Ovary (tissue), 9 donors: ENCODE measurements around the gene DNAH8. TPM values are rescaled to one million over a fixed set of nuclear protein-coding genes. Genes with fewer than 3 reads are reported as not detected.

ENCODE experiments used
- DNase-seq, 5 donors: peaks; one replicate each; pipeline ENCODE4 v3.0.0-alpha.2; 2019 to 2020
- H3K27ac ChIP-seq, 2 donors: fragments of 200-600 bp; one replicate each; pipeline versions ENCODE4 v1.5.1 to v1.8.0; 2019 to 2022
- H3K27me3 ChIP-seq: fragments of 200-600 bp; one replicate; pipeline ENCODE4 v1.8.0; 2022
- H3K36me3 ChIP-seq: fragments of 200-600 bp; sonication (generic); one replicate; pipeline ENCODE4 v1.5.1; 2019
- H3K4me1 ChIP-seq: one replicate; pipeline ENCODE4 v1.8.1; 2013; ENCODE audit warnings: mild to moderate bottlenecking, moderate library complexity; ENCODE audit not compliant: insufficient read depth
- H3K4me3 ChIP-seq: fragments of 200-600 bp; sonication (generic); one replicate; pipeline ENCODE4 v1.5.1; 2017
- H3K9me3 ChIP-seq, 2 donors: fragments of 200-600 bp in 1 of 2; sonication (generic) in 1 of 2; one replicate each; pipeline versions ENCODE4 v1.5.1 to v1.8.1; 2013 to 2019; ENCODE audit warnings: mild to moderate bottlenecking in 1 of 2, moderate library complexity in 1 of 2
- CTCF ChIP-seq, 3 donors: fragments of 450-650 bp in 2 of 3; fragments of 200-600 bp in 1 of 3; IDR thresholded peaks; one replicate each; pipeline versions ENCODE4 v1.5.1 to v1.8.0; 2016 to 2022; ENCODE audit warnings: antibody characterized with exemption in 3 of 3, mild to moderate bottlenecking in 1 of 3
- EP300 ChIP-seq: sonication (generic); formaldehyde crosslinking; IDR thresholded peaks from one replicate; pipeline ENCODE4 v1.6.1; 2017; ENCODE audit warnings: antibody characterized with exemption
- POLR2A ChIP-seq: fragments of 450-650 bp; IDR thresholded peaks from one replicate; pipeline ENCODE4 v1.6.1; 2017; ENCODE audit warnings: antibody characterized with exemption, mild to moderate bottlenecking, moderate library complexity
- WGBS, 3 donors: extraction: QIAGEN DNeasy Blood & Tissue Kit in 1 of 3; methylation state at CpG; one replicate each; pipeline versions ENCODE4 v1.1.5 to v1.1.7; 2013 to 2017; 5-methylcytosine and 5-hydroxymethylcytosine counted together
- intact Hi-C, 4 donors: fragments of 100-400 bp; cut with DNase I; formaldehyde crosslinking; loops; one replicate each; pipeline versions ENCODE4 v1.11.0 to v1.15.1; 2022 to 2023
- polyA plus RNA-seq, 2 donors: library from polyadenylated mRNA; stranded (reverse); fragments of 200-250 nt in 1 of 2; fragments of 350-450 nt in 1 of 2; fragmentation: Illumina TruSeq in 1 of 2; extraction: RNeasy Lipid Tissue Mini Kit (QIAGEN cat#74804) in 1 of 2; gene quantifications; one replicate each; pipeline ENCODE4 v1.2.3, GENCODE V29; 2013 to 2014
- total RNA-seq, 7 donors: library from RNA; depleted of rRNA in 2 of 7; stranded (reverse); fragments of >200 nt in 2 of 7; fragmentation: NEBNext Ultra II Directional in 3 of 7; extraction: Animal tissue kit (Norgen Biotek cat#: 25700) in 3 of 7; gene quantifications; one replicate each; pipeline versions ENCODE4 v1.1.0 to v1.2.4, GENCODE V29; 2016 to 2023
- donor health status: DM: no; HTN: no; CAD: no; lungs with moderate emphysema.
- donor health status: DM: no; HTN: no; CAD: no.
- donor health status: Bipolar disorder and iron deficiency.
- donor health status: DM: yes; HTN: yes; CAD: no.
- donor health status: DM: no; HTN: no; CAD: no.
- donor health status: DM: yes; HTN: yes; CAD: no.

Gene DNAH8
- total and polyA plus RNA-seq, 9 donors, result under 0.01 to 0.08 (median 0.01) TPM; not detected in 4

- Histone ChIP-seq H3K27ac (no peak overlapping the region), H3K9me3 (no peaks in the 10 kb centered on the region), H3K27me3 (no peaks in the 10 kb centered on the region), H3K36me3 (no peaks in the 10 kb centered on the region), H3K4me3 (no peak overlapping the region), H3K4me1 (no peaks in the 10 kb centered on the region)
- 87 to 91% (median 89%) methylated on average over 4 of the region's 4 CpGs for WGBS, 3 donors
- TF ChIP-seq EP300, result no peak
- no peak for TF ChIP-seq CTCF (IDR thresholded peaks at IDR 0.05)
- no peak for TF ChIP-seq POLR2A
- intact Hi-C loops, result no loop called here
- no peak for DNase-seq
Measured at GRCh38 chr6:38779310-38780062, 64.4 kb downstream of the DNAH8 start.

GRCh38 chr6:38782616-38783015, 67.5 kb downstream of the DNAH8 start:
- no peaks in the 10 kb centered on the region for H3K27me3 ChIP-seq
- no peak for TF ChIP-seq EP300
- TF ChIP-seq CTCF (IDR thresholded peaks at IDR 0.05), result no peak
- TF ChIP-seq POLR2A, result no peak

GRCh38 chr6:38783443-38784228, 68.5 kb downstream of the DNAH8 start:
- no peaks in the 10 kb centered on the region for H3K27me3 ChIP-seq
- no peaks in the 10 kb centered on the region for H3K36me3 ChIP-seq
- H3K4me1 ChIP-seq, result no peaks in the 10 kb centered on the region
- TF ChIP-seq POLR2A (no peak), EP300 (no peak), CTCF (IDR thresholded peaks at IDR 0.05) (no peak)
- no peak for DNase-seq
- no peak overlapping the region for H3K27ac ChIP-seq
- WGBS, 3 donors, result 42 to 52% (median 52%) methylated on average over 11 of the region's 11 CpGs
- no peak overlapping the region for H3K4me3 ChIP-seq
- H3K9me3 ChIP-seq, result no peaks in the 10 kb centered on the region
- intact Hi-C loops, result no loop called here

More at GRCh38 chr6:38782616-38783015, 67.5 kb downstream of the DNAH8 start:
- H3K27ac ChIP-seq, result no peak overlapping the region
- intact Hi-C loops, result no loop called here
- H3K4me3 ChIP-seq, result no peak overlapping the region
- H3K4me1 ChIP-seq, result no peaks in the 10 kb centered on the region
- H3K9me3 ChIP-seq, result no peaks in the 10 kb centered on the region
- WGBS, 3 donors, result 56 to 77% (median 69%) methylated on average over 2 of the region's 2 CpGs
- no peaks in the 10 kb centered on the region for H3K36me3 ChIP-seq
- no peak for DNase-seq

GRCh38 chr6:38784506-38785235, 69.6 kb downstream of the DNAH8 start:
- Histone ChIP-seq H3K27ac (no peak overlapping the region), H3K36me3 (no peaks in the 10 kb centered on the region), H3K27me3 (no peaks in the 10 kb centered on the region), H3K4me3 (no peak overlapping the region), H3K9me3 (no peaks in the 10 kb centered on the region), H3K4me1 (no peaks in the 10 kb centered on the region)
- TF ChIP-seq EP300 (no peak), POLR2A (no peak)
- WGBS, 3 donors, result 59 to 72% (median 68%) methylated on average over 2 of the region's 2 CpGs
- DNase-seq, result no peak
- intact Hi-C loops, result no loop called here
